ENCODE results near the gene PNPO.

PNPO gene

DNA sequence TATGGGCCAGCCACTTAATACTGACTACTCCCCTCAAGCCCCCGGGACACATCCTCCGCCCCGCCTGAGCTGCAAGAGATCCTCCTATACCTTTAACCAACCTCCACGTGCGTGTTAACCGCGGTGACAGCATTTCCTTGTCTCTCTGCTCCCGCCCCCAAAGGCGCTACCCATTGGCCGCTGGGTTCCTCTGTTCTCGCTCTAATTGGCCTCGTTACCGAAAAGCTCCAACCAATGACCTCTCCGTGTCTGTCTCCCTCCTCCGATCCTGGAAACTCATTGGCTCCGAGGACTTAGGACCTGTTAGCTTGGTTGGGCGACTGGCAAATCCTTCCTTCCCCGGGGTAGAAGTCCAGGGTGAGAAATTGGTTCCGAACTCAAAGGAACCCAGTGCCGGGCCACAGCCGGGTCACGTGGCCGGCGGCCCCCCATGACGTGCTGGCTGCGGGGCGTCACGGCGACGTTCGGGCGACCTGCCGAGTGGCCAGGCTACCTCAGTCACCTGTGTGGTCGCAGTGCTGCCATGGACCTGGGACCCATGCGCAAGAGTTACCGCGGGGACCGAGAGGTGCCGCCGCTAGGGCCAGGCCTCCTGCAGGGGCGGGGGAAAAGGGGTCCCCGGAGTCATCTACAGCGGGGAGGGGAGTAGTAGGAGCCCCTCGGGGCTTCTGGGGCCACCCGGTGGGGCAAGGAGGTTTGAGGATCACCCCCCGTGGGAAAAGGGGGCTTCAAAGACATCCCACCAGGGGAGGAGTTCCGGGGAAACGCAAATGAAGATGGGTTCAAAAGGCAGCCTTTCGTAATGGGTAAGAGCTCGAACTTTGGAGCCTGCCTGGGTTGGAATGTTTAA lies at the start of gene PNPO:
PNPO (plus strand) TSS at position 326 of the 850 bp plus-strand sequence; CDS start at position 431, 105 bp downstream.
- TF ChIP-seq, protein P1, sequence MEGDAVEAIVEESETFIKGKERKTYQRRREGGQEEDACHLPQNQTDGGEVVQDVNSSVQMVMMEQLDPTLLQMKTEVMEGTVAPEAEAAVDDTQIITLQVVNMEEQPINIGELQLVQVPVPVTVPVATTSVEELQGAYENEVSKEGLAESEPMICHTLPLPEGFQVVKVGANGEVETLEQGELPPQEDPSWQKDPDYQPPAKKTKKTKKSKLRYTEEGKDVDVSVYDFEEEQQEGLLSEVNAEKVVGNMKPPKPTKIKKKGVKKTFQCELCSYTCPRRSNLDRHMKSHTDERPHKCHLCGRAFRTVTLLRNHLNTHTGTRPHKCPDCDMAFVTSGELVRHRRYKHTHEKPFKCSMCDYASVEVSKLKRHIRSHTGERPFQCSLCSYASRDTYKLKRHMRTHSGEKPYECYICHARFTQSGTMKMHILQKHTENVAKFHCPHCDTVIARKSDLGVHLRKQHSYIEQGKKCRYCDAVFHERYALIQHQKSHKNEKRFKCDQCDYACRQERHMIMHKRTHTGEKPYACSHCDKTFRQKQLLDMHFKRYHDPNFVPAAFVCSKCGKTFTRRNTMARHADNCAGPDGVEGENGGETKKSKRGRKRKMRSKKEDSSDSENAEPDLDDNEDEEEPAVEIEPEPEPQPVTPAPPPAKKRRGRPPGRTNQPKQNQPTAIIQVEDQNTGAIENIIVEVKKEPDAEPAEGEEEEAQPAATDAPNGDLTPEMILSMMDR (IDR thresholded peaks at IDR 0.05; ENCODE audit: extremely low read depth, insufficient read depth, missing control alignments): peak; percentile 15
- peak; percentile 97 for DNase-seq (ENCODE audit: low spot score)
- in situ Hi-C loops (cut with MboI; ENCODE audit: low pct_unique_long_range_greater_than_20kb, low sequenced_read_pairs, unreplicated experiment): no loop called here

DNA sequence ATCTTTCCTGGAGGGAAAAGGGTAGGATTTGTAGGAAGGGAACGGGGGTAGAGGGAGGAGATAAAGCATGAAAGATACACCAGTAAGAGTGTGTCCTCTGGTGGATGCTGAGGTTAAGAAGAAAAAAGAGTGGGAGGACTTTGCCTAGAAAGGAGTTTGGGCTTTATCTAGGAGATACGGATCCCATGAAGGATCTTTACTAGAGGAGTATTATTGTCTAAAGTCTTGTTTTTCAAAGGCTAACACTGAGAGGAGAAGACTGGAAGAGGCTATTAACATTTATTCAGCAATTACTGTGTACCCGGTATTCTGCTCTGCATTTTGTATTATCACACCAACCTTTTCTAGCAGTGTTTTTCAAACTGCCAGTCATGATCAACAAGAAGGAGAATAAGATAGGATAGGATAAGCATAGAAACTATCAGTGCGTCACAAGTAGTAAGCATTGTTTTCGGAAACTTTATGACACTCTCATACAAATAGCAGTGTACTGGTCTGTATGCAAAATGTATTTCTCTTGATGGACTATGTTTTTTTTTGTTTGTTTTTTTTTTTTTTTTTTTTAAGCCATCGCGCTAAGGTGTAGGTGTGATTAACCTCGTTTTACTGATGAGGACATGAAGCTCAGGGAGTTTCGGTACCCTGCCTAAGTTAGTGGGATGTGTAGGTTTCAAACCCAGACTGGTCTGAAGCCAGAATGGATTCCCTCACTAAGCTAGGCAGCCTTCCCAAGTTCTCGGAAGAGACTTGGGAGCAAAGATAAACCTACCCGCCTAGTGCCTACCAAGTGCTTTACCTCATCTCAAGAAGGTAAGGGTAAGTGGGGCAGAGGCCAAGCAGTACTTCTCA lies 46.6 kb upstream of the PNPO start:
- TF ChIP-seq, protein P1 (IDR thresholded peaks at IDR 0.05; ENCODE audit: extremely low read depth, insufficient read depth, missing control alignments): no peak
- no peak for DNase-seq (ENCODE audit: low spot score)
- in situ Hi-C loops (cut with MboI; ENCODE audit: low pct_unique_long_range_greater_than_20kb, low sequenced_read_pairs, unreplicated experiment): loop anchor here (5.0 kb wide), 1 partner anchor 52 kb away; the partner anchor contains the start of gene SCRN2

DNA sequence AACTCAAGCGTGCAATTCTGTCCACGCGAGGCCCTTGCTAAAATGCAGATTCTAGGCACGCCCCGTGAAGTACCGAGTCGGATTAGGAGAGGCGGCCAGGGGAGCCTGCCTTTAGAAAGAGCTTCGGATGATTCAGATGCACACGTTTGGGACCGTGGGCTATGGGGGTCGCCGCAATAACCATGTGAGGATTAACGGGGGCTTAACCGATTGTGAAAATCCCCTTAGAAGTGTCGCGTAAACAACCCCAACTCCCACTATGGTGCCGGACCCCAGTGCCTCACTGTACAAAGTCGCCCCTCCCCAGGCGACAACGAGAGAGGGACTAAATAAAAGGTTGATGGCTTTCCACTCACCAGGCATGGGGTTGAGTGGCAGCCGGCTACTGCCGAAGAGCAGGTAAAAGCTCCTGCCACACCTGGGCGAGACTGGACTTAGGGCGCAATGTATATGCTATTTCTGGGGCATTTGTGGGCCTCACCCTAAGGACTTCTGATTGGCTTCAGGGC lies 46.0 kb upstream of the PNPO start:
- no peak for DNase-seq (ENCODE audit: low spot score)
- in situ Hi-C loops (cut with MboI; ENCODE audit: low pct_unique_long_range_greater_than_20kb, low sequenced_read_pairs, unreplicated experiment): no loop called here
- TF ChIP-seq, protein P1 (IDR thresholded peaks at IDR 0.05; ENCODE audit: extremely low read depth, insufficient read depth, missing control alignments): no peak

DNA sequence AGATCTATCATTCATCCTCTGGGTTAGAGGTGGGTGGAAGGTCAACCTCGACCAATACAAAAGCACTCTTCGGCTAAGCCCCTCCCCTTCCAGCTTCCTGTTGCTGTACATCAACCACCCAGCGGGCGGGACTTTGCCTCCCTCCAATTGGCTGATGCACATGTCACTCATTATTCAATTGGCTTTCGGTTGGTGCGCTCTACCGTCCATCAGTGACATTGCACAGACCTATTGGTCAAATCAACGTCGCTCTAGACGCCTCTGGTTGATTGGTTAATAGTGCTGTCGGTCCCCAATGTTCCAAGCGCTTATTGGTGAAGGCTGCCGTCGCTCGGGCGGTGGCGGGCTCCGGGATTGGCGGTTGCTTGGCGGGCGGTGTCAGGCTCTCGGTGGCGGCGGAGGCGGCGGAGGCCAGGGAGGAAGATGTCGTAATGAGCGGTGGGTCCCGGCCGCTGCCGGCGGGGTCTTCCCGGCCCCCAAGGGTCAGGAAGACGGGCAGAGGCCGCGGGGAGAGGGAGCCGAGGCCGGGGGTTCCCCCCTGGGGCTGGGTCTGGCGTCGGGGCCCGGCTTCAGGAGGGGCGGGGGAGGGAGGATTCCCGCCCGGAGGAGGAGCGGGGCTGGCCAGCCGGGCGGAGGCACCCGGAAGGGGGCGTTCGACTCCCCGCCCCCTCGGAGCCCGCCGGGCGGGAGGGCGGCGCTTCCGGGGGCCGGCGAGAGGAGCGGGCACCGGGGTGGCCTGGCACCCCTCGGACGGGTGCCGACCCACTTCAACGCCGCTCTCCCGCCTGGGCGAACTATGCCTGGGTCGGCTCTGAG lies 45.3 kb upstream of the PNPO start, which contains the start of gene SP2:
SP2 (plus strand) TSS at position 381 of the 816 bp plus-strand sequence; CDS start at position 432, 51 bp downstream.
- TF ChIP-seq, protein P1 (IDR thresholded peaks at IDR 0.05; ENCODE audit: extremely low read depth, insufficient read depth, missing control alignments): peak; percentile 15
- in situ Hi-C loops (cut with MboI; ENCODE audit: low pct_unique_long_range_greater_than_20kb, low sequenced_read_pairs, unreplicated experiment): no loop called here
- DNase-seq (ENCODE audit: low spot score): peak; percentile 98

DNA sequence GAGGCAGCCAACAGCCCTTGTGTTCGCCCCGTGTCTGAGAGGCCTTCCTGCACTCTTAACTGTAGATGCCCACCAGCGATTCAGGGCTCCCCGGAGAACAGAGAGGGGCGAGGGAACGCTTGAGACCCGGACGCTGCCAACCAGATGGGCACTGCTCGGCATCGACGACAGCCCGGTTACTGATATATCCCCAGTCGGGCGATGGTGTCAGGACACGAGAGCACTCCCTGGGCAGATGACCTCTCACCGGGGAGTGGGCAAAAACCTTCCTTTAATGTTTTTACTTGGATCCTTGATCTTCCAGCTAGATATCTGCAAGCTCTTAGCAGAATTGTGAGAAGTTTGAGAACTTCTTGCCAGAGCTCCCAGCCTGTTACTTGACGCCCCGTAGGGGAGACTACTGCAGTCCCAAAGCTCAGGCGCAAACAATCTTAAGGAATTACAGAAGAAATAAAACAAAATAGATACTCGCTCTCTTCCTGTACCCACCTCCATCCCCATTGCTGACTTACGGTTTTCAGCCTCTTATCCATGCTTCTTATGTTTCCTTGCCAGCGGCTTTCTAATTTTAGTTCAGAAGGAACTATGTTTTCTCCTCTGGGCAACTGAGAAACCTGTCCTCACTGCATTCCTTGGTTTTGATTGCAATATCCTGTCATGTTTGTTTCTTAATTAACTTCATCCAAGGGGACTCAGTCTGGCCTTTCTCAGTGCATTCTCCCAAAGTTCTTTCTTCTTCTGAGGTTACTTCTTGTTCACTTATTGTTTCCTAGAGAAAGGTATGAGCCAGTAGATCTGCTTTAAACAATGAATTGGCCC lies 44.5 kb upstream of the PNPO start:
- TF ChIP-seq, protein P1 (IDR thresholded peaks at IDR 0.05; ENCODE audit: extremely low read depth, insufficient read depth, missing control alignments): no peak
- in situ Hi-C loops (cut with MboI; ENCODE audit: low pct_unique_long_range_greater_than_20kb, low sequenced_read_pairs, unreplicated experiment): no loop called here
- no peak for DNase-seq (ENCODE audit: low spot score)
